Measurements from ENCODE around the gene MEIS2. TPM values are rescaled to one million over a fixed set of nuclear protein-coding genes. Genes with fewer than 3 reads are reported as not detected.

MEIS2 gene
- total and polyA plus RNA-seq, 8 donors: 14.1 to 44.5 (median 36.3) TPM

DNA sequence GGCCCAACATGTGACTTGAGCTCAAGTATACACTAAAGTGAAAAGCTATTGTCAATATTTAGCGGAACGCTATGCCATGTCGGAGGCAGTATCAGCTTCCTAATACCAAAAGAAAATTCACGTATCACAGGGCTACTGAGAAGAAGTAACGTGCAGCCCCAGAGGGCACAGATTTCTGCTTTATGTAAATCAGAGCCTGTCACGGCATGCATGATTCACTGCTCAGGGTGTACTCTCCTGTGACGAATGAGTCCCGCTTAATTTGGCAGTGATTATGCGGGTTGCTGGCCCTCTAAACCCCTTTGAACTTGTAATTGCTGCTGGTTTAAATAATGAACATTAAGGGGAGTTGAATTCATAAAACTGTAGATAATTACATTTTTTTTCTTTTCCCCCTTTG, 85.3 kb downstream of the MEIS2 start:
- H3K4me3 ChIP-seq: no peak overlapping the region
- no peak for DNase-seq
- intact Hi-C loops (cut with DNase I): loop anchor here in 1 of 2 donors (10.0 kb wide), 1 partner anchor 70 kb away; no protein-coding TSS in a partner anchor
- TF ChIP-seq, protein P1, sequence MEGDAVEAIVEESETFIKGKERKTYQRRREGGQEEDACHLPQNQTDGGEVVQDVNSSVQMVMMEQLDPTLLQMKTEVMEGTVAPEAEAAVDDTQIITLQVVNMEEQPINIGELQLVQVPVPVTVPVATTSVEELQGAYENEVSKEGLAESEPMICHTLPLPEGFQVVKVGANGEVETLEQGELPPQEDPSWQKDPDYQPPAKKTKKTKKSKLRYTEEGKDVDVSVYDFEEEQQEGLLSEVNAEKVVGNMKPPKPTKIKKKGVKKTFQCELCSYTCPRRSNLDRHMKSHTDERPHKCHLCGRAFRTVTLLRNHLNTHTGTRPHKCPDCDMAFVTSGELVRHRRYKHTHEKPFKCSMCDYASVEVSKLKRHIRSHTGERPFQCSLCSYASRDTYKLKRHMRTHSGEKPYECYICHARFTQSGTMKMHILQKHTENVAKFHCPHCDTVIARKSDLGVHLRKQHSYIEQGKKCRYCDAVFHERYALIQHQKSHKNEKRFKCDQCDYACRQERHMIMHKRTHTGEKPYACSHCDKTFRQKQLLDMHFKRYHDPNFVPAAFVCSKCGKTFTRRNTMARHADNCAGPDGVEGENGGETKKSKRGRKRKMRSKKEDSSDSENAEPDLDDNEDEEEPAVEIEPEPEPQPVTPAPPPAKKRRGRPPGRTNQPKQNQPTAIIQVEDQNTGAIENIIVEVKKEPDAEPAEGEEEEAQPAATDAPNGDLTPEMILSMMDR (IDR thresholded peaks at IDR 0.05): no peak
- H3K27me3 ChIP-seq: no peaks in the 10 kb centered on the region
- peaks cover 6 to 15% of the 10 kb centered on the region in 2 donors for H3K4me1 ChIP-seq
- no peaks in the 10 kb centered on the region for H3K9me3 ChIP-seq
- no peaks in the 10 kb centered on the region for H3K36me3 ChIP-seq
- H3K27ac ChIP-seq: no peak overlapping the region
- ATAC-seq: no peak

DNA sequence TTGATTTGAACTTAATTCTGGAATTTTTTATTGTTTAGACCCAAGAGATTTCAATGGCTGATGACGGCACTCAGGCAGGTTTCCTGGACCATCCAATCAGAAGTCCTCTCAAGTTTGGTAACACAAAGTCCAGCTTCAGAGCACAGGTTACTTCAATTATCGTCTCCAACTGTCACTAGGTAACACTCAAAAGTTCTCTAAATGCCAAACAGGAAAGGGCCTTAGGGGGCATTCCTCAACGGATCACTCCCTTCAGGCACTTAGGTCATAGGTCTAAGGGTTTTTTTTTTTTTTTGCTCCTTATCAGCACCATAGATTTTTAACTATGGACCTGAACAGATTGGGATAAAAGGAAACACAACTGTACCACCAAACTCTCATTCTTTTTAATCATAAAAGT, 85.8 kb downstream of the MEIS2 start:
- TF ChIP-seq, protein P1 (IDR thresholded peaks at IDR 0.05): no peak
- Histone ChIP-seq H3K9me3 (no peaks in the 10 kb centered on the region), H3K36me3 (no peaks in the 10 kb centered on the region), H3K27ac (no peak overlapping the region), H3K4me3 (no peak overlapping the region), H3K27me3 (no peaks in the 10 kb centered on the region), H3K4me1 (peaks cover 3 to 15% of the 10 kb centered on the region in 2 donors)
- ATAC-seq (no peak), DNase-seq (no peak)
- intact Hi-C loops (cut with DNase I): loop anchor here in 1 of 2 donors (10.0 kb wide), 1 partner anchor 70 kb away; no protein-coding TSS in a partner anchor

DNA sequence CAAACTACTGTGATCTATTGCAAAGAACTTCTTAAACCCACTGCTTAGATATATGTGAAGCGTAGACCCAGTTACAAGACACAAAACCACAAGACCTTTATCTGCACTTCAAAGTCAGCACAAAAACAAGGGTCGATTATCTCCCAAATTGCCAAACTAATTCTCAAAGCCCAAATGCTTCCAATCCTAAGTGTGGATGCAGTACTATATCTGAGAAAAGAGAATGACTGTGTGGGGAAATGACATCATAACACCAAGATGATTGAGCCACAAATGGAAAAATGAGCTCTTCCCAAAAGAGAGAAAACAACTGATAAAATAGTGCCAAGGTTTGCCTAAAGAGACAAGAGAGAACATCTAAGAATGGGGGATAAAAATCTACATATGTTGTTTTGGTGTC, 86.2 kb downstream of the MEIS2 start:
- ATAC-seq (no peak), DNase-seq (no peak)
- TF ChIP-seq, protein P1 (IDR thresholded peaks at IDR 0.05): no peak
- H3K9me3 ChIP-seq: no peaks in the 10 kb centered on the region
- H3K4me3 ChIP-seq: no peak overlapping the region
- intact Hi-C loops (cut with DNase I): loop anchor here in 1 of 2 donors (10.0 kb wide), 1 partner anchor 69 kb away; no protein-coding TSS in a partner anchor
- H3K27me3 ChIP-seq: no peaks in the 10 kb centered on the region
- H3K27ac ChIP-seq: no peak overlapping the region
- H3K4me1 ChIP-seq: peaks cover 0 to 11% of the 10 kb centered on the region in 2 donors
- H3K36me3 ChIP-seq: no peaks in the 10 kb centered on the region

DNA sequence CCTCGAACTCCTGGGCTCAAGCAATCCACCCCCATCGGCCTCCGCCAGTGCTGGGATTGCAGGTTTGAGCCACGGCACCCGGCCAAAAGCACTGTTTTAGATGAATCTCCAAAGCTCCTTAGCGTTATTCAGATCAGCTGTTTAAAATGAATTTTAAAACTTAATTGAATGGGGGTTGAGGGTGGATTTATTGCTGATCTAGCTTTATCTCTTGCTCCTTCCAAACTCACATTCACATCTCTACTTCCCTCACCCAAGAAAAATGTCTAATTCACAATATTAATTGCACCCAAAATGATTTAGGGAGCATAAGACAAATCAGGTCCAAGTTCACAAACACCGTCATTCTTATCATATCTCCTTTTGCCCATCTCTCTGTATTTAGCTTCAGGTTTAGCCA, 89.8 kb downstream of the MEIS2 start:
- Histone ChIP-seq H3K9me3 (no peaks in the 10 kb centered on the region), H3K4me1 (no peaks in the 10 kb centered on the region), H3K27me3 (no peaks in the 10 kb centered on the region), H3K4me3 (no peak overlapping the region), H3K27ac (no peak overlapping the region), H3K36me3 (no peaks in the 10 kb centered on the region)
- intact Hi-C loops (cut with DNase I): loop anchor here in 1 of 2 donors (10.0 kb wide), 1 partner anchor 66 kb away; no protein-coding TSS in a partner anchor
- no peak for DNase-seq
- TF ChIP-seq, protein P1 (IDR thresholded peaks at IDR 0.05): no peak
- ATAC-seq: no peak

DNA sequence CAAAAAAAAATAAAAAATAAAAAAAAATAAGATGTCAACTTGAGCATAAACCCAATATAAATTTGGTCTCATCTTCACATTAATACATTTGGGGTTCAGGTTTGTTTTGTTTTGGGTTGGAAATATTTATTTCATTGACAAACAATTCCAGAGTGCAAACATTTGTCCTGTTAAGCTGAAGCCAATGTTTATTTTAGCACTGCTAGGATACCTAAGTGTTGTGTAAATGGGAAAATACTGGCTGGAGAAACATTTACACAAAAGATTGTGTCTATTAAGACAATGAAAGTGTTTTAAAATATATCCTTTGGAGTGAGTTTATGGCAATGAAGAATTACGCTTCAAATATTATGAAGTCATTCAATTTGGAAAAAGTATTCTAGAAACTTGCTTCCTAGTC, 91.1 kb downstream of the MEIS2 start:
- intact Hi-C loops (cut with DNase I): no loop called here
- ATAC-seq: no peak
- no peak for DNase-seq
- Histone ChIP-seq H3K36me3 (no peaks in the 10 kb centered on the region), H3K4me1 (no peaks in the 10 kb centered on the region), H3K4me3 (no peak overlapping the region), H3K9me3 (no peaks in the 10 kb centered on the region), H3K27ac (no peak overlapping the region), H3K27me3 (no peaks in the 10 kb centered on the region)
- TF ChIP-seq, protein P1 (IDR thresholded peaks at IDR 0.05): no peak
